Right lobe of liver (tissue), 4 donors: ENCODE data around the gene RXFP3.

Experiments used
- POLR2A ChIP-seq: fragments of 450-650 bp; IDR thresholded peaks from one replicate; pipeline ENCODE4 v1.6.1; 2017; ENCODE audit warnings: antibody characterized with exemption, mild to moderate bottlenecking
- TF ChIP-seq, protein P1 (sequence below), 4 donors: fragments of 200-600 bp in 3 of 4; fragments of 450-650 bp in 1 of 4; IDR thresholded peaks; one replicate each; pipeline versions ENCODE4 v1.5.1 to v1.8.0; 2016 to 2022; ENCODE audit warnings: antibody characterized with exemption in 4 of 4, mild to moderate bottlenecking in 2 of 4
- donor health status: DM: no; HTN: no; CAD: no.
- donor health status: DM: no; HTN: no; CAD: no.
- donor health status: DM: no; HTN: yes; CAD: no.

DNA sequence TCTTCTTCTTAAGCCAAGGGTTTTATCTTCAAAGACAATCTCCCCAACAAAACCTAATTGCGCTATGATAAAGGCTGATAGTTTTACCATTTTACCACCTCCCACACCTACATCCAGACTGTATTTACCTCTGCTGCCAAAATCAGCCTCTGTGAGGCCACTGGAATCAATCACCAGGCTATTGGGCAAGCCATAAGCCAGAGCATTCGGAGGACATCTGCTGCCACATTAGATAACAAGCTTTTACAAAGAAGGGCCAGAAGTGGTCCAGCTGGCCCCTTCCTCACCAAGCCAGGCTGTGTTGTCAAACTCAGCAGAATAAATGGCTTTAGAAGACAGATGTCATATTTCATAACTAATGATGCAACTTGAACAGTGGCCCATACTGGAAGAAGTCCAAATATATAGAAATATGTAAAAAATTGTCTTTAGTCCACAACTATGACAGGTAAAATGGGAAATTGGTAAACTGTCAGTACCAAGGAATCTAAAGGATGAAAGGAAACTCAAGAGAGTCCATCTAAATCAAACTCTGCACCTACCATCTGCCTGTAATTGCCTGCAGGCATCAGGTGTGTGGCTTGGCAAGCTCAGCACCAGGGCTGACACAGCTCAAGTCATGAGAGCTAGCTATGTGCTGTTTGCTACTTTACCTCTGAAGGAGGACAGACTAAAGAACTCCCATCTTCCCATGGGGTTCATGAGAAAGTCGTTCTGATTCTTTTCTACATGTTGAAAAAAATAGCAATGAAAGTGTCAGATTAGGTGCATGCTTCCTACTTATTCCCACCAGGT, 32.2 kb downstream of the RXFP3 start:
- TF ChIP-seq, protein P1, sequence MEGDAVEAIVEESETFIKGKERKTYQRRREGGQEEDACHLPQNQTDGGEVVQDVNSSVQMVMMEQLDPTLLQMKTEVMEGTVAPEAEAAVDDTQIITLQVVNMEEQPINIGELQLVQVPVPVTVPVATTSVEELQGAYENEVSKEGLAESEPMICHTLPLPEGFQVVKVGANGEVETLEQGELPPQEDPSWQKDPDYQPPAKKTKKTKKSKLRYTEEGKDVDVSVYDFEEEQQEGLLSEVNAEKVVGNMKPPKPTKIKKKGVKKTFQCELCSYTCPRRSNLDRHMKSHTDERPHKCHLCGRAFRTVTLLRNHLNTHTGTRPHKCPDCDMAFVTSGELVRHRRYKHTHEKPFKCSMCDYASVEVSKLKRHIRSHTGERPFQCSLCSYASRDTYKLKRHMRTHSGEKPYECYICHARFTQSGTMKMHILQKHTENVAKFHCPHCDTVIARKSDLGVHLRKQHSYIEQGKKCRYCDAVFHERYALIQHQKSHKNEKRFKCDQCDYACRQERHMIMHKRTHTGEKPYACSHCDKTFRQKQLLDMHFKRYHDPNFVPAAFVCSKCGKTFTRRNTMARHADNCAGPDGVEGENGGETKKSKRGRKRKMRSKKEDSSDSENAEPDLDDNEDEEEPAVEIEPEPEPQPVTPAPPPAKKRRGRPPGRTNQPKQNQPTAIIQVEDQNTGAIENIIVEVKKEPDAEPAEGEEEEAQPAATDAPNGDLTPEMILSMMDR (IDR thresholded peaks at IDR 0.05): no peak
- no peak for TF ChIP-seq POLR2A
